WTC11 (cell line): ENCODE measurements around the gene C19orf73. TPM values are rescaled to one million over a fixed set of nuclear protein-coding genes. Genes with fewer than 3 reads are reported as not detected.
A peak's percentile ranks its signal among the peaks of the same experiment; 100 is the strongest.

Source experiments
- ATAC-seq: fragments of 200-7000 bp; cut with Tn5 transposase; 2 replicates; pipeline ENCODE4 v1.10.0; 2021; ENCODE audit warnings: mild to moderate bottlenecking, moderate library complexity
- CTCF ChIA-PET: fragments of 300-600 bp; sonication (Branson Sonifier 250); formaldehyde crosslinking; loops from one replicate; lab custom pipeline; 2021; ENCODE audit warnings: antibody characterized with exemption; lab: Charles Lee
- POLR2A ChIA-PET: fragments of 350-600 bp; sonication (Branson Sonifier 250); formaldehyde crosslinking; loops from one replicate; lab custom pipeline; 2021; ENCODE audit warnings: antibody characterized with exemption; lab: Charles Lee
- DNase-seq: peaks from one replicate; pipeline ENCODE4 v3.0.0; 2021; ENCODE audit warnings: low spot score
- H3K27ac Mint-ChIP-seq: 2 replicates; pipeline ENCODE4 v1.8.0; 2021; ENCODE audit warnings: mixed read lengths
- H3K27me3 Mint-ChIP-seq: 2 replicates; pipeline ENCODE4 v1.8.0; 2021; ENCODE audit warnings: low read depth, mild to moderate bottlenecking, moderate library complexity, mixed read lengths
- H3K36me3 Mint-ChIP-seq: 2 replicates; pipeline ENCODE4 v1.8.0; 2021; ENCODE audit warnings: mixed read lengths
- H3K4me1 Mint-ChIP-seq: 2 replicates; pipeline ENCODE4 v1.8.0; 2022; ENCODE audit warnings: mixed read lengths
- H3K4me3 Mint-ChIP-seq: 2 replicates; pipeline ENCODE4 v1.8.0; 2021; ENCODE audit warnings: mild to moderate bottlenecking, moderate library complexity, mixed read lengths
- H3K9me3 Mint-ChIP-seq: 2 replicates; pipeline ENCODE4 v1.8.0; 2021; ENCODE audit warnings: mixed read lengths
- ATF1 ChIP-seq: sonication (generic); formaldehyde crosslinking; IDR thresholded peaks from 2 replicates; pipeline ENCODE4 v1.8.1; 2023; ENCODE audit warnings: mild to moderate bottlenecking, moderate library complexity, missing genetic modification reagents
- ELF4 ChIP-seq: sonication (generic); formaldehyde crosslinking; IDR thresholded peaks from 2 replicates; pipeline ENCODE4 v1.8.1; 2022; ENCODE audit warnings: low read depth, mild to moderate bottlenecking, moderate library complexity, missing genetic modification reagents
- ETV6 ChIP-seq: sonication (generic); formaldehyde crosslinking; IDR thresholded peaks from 2 replicates; pipeline ENCODE4 v1.8.1; 2022; ENCODE audit warnings: mild to moderate bottlenecking, missing genetic modification reagents
- FOXK1 ChIP-seq: sonication (generic); formaldehyde crosslinking; IDR thresholded peaks from 2 replicates; pipeline ENCODE4 v1.8.0; 2022; ENCODE audit warnings: mild to moderate bottlenecking, moderate library complexity, missing genetic modification reagents
- FOXP4 ChIP-seq: sonication (generic); formaldehyde crosslinking; IDR thresholded peaks from 2 replicates; pipeline ENCODE4 v1.8.0; 2022; ENCODE audit warnings: mild to moderate bottlenecking, missing genetic modification reagents
- PRRX2 ChIP-seq: fragments of 250-450 bp; sonication (Bioruptor Pico); IDR thresholded peaks from 2 replicates; pipeline ENCODE4 v1.8.0; 2021; ENCODE audit warnings: mild to moderate bottlenecking
- RELA ChIP-seq: sonication (generic); formaldehyde crosslinking; IDR thresholded peaks from 2 replicates; pipeline ENCODE4 v1.8.1; 2022; ENCODE audit warnings: missing genetic modification reagents, mild to moderate bottlenecking, borderline replicate concordance
- SMAD3 ChIP-seq: sonication (generic); formaldehyde crosslinking; IDR thresholded peaks from 2 replicates; pipeline ENCODE4 v1.8.0; 2022; ENCODE audit warnings: missing genetic modification reagents, mild to moderate bottlenecking, borderline replicate concordance
- SP1 ChIP-seq: sonication (generic); formaldehyde crosslinking; conservative IDR thresholded peaks from 2 replicates; pipeline ENCODE4 v1.8.1; 2022; ENCODE audit warnings: missing genetic modification reagents
- TCF7 ChIP-seq: sonication (generic); formaldehyde crosslinking; IDR thresholded peaks from 2 replicates; pipeline ENCODE4 v1.8.0; 2022; ENCODE audit warnings: mild to moderate bottlenecking, low read depth, missing genetic modification reagents, moderate library complexity
- TEAD1 ChIP-seq: sonication (generic); formaldehyde crosslinking; IDR thresholded peaks from 2 replicates; pipeline ENCODE4 v1.8.0; 2022; ENCODE audit warnings: mild to moderate bottlenecking, missing genetic modification reagents
- USF2 ChIP-seq: sonication (generic); formaldehyde crosslinking; IDR thresholded peaks from 2 replicates; pipeline ENCODE4 v1.8.1; 2023; ENCODE audit warnings: mild to moderate bottlenecking, missing genetic modification reagents, moderate library complexity
- ZBTB21 ChIP-seq: sonication (generic); formaldehyde crosslinking; IDR thresholded peaks from 2 replicates; pipeline ENCODE4 v1.8.1; 2023; ENCODE audit warnings: mild to moderate bottlenecking, missing genetic modification reagents, borderline replicate concordance
- ZNF138 ChIP-seq: sonication (generic); formaldehyde crosslinking; conservative IDR thresholded peaks from 2 replicates; pipeline ENCODE4 v1.8.1; 2022; ENCODE audit warnings: mild to moderate bottlenecking, moderate library complexity, missing genetic modification reagents
- ZNF232 ChIP-seq: sonication (generic); formaldehyde crosslinking; IDR thresholded peaks from 2 replicates; pipeline ENCODE4 v1.8.0; 2022; ENCODE audit warnings: mild to moderate bottlenecking, missing genetic modification reagents
- ZNF263 ChIP-seq: sonication (generic); formaldehyde crosslinking; IDR thresholded peaks from 2 replicates; pipeline ENCODE4 v1.8.1; 2022; ENCODE audit warnings: low read depth, mild to moderate bottlenecking, moderate library complexity, missing genetic modification reagents
- ZNF317 ChIP-seq: sonication (generic); formaldehyde crosslinking; IDR thresholded peaks from 2 replicates; pipeline ENCODE4 v1.8.1; 2023; ENCODE audit warnings: low read depth, mild to moderate bottlenecking, moderate library complexity, missing genetic modification reagents, borderline replicate concordance
- total RNA-seq: library from RNA; stranded (reverse); gene quantifications from 3 replicates; pipeline ENCODE4 v1.2.3, GENCODE V29; 2021
- TF ChIP-seq, protein P1 (sequence below): fragments of 200-600 bp; IDR thresholded peaks from 2 replicates; pipeline ENCODE4 v1.8.0; 2022; ENCODE audit warnings: antibody characterized with exemption
- TF ChIP-seq, protein P2 (sequence below): sonication (generic); formaldehyde crosslinking; IDR thresholded peaks from 2 replicates; pipeline ENCODE4 v1.8.1; 2022; ENCODE audit warnings: missing genetic modification reagents, borderline replicate concordance
- TF ChIP-seq, protein P3 (sequence below): fragments of 250-450 bp; sonication (Bioruptor Pico); IDR thresholded peaks from 2 replicates; pipeline ENCODE4 v1.9.0; 2021; ENCODE audit warnings: moderate library complexity, mild to moderate bottlenecking, inconsistent platforms, borderline replicate concordance

C19orf73 gene
- total RNA-seq, 1 experiment from 2014 or later: 3.2 TPM

DNA sequence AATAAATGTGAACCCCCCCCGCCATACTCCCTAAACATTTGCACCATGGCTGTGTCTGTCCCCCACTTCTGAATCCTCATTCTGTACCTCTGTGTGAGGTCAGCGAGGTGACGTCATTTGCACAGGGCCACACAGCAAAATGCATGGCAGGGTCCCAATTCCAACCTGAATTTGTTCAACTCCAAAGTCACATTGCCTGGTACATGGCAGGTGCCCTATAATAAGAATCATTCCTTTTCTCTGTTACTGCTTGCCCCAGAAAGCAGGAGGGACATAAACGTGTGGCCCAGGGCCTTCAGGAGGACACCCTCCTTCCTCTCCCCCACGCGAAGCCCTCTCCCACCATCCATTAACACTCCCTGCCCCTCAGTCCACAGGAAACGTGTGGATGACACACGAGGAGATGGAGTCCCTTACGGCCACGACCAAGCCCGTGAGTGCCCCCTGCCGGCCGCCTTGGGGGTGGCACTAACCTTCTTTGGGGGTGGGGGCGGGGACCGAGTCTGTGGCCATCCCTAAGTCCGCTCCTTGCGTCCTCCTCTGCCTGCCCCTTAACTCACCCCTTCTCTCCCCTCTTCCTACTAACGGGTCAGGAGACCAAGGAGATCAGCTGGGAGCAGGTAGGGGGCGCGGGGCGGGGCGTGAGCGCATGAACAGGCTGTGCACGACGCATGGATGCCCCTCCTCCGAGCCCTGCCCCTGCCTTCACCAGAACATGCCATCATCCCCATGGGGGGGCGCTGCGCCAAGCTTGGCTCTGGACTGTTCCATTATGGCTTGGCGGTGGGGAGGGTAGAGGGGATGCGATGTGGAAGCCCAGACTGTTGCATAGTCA, 26.8 kb upstream of the C19orf73 start:
- ATAC-seq: peak; percentile 29
- peaks cover 35% of the 10 kb centered on the region for H3K4me1 Mint-ChIP-seq

More for the DNA sequence above, 26.8 kb upstream of the C19orf73 start:
- POLR2A ChIA-PET: interaction anchor here (0.7 to 1.7 kb wide), 9 partner anchors 7 to 53 kb away, joined by 3 to 6 read pairs (median 4); no protein-coding TSS in a partner anchor
- Mint-ChIP-seq H3K9me3 (no peaks in the 10 kb centered on the region), H3K27me3 (peaks cover 27% of the 10 kb centered on the region), H3K36me3 (no peaks in the 10 kb centered on the region; the same call in 1 of the 2 replicates), H3K27ac (peak overlapping the region; percentile 95), H3K4me3 (peak overlapping the region; percentile 69)
- TF ChIP-seq SP1 (peak; percentile 76; the same call in 1 of the 2 replicates), ATF1 (no peak), RELA (no peak), ZBTB21 (peak; percentile 42; the same call in 1 of the 2 replicates), ZNF317 (no peak), ELF4 (no peak), FOXK1 (CRISPR knock-in tag) (peak; percentile 47; the same call in 1 of the 2 replicates), SMAD3 (no peak), FOXP4 (CRISPR knock-in tag) (no peak; the same call in 1 of the 2 replicates), ETV6 (CRISPR knock-in tag) (peak; percentile 38; the same call in 1 of the 2 replicates), TEAD1 (CRISPR knock-in tag) (0 out of 2 replicates have a peak, but pooled peaks have one; percentile 12), ZNF232 (CRISPR knock-in tag) (0 out of 2 replicates have a peak, but pooled peaks have one; percentile 59), PRRX2 (no peak), ZNF138 (no peak), USF2 (CRISPR knock-in tag) (peak; percentile 48), TCF7 (CRISPR knock-in tag) (no peak), ZNF263 (CRISPR knock-in tag) (no peak)
- TF ChIP-seq, protein P1, sequence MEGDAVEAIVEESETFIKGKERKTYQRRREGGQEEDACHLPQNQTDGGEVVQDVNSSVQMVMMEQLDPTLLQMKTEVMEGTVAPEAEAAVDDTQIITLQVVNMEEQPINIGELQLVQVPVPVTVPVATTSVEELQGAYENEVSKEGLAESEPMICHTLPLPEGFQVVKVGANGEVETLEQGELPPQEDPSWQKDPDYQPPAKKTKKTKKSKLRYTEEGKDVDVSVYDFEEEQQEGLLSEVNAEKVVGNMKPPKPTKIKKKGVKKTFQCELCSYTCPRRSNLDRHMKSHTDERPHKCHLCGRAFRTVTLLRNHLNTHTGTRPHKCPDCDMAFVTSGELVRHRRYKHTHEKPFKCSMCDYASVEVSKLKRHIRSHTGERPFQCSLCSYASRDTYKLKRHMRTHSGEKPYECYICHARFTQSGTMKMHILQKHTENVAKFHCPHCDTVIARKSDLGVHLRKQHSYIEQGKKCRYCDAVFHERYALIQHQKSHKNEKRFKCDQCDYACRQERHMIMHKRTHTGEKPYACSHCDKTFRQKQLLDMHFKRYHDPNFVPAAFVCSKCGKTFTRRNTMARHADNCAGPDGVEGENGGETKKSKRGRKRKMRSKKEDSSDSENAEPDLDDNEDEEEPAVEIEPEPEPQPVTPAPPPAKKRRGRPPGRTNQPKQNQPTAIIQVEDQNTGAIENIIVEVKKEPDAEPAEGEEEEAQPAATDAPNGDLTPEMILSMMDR: peak; percentile 95
- TF ChIP-seq, protein P2, sequence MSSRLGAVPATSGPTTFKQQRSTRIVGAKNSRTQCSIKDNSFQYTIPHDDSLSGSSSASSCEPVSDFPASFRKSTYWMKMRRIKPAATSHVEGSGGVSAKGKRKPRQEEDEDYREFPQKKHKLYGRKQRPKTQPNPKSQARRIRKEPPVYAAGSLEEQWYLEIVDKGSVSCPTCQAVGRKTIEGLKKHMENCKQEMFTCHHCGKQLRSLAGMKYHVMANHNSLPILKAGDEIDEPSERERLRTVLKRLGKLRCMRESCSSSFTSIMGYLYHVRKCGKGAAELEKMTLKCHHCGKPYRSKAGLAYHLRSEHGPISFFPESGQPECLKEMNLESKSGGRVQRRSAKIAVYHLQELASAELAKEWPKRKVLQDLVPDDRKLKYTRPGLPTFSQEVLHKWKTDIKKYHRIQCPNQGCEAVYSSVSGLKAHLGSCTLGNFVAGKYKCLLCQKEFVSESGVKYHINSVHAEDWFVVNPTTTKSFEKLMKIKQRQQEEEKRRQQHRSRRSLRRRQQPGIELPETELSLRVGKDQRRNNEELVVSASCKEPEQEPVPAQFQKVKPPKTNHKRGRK (CRISPR knock-in tag): no peak
- TF ChIP-seq, protein P3, sequence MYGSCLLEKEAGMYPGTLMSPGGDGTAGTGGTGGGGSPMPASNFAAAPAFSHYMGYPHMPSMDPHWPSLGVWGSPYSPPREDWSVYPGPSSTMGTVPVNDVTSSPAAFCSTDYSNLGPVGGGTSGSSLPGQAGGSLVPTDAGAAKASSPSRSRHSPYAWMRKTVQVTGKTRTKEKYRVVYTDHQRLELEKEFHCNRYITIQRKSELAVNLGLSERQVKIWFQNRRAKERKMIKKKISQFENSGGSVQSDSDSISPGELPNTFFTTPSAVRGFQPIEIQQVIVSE: no peak
- CTCF ChIA-PET: interaction anchor here (0.6 to 7.9 kb wide), 41 partner anchors 10 to 421 kb away, joined by 3 to 118 read pairs (median 5); partner anchors contain the start of genes BAX, DKKL1, HRC and LIN7B
- DNase-seq: peak; percentile 98
